Renal cortex interstitium (tissue), 11 donors: ENCODE data around the gene RPL39L. TPM values are rescaled to one million over a fixed set of nuclear protein-coding genes. Genes with fewer than 3 reads are reported as not detected.

Source experiments
- DNase-seq, 11 donors: peaks; one replicate each; pipeline ENCODE4 v3.0.0-alpha.2; 2013; ENCODE audit warnings: low read depth in 9 of 11, low spot score in 4 of 11; ENCODE audit errors: extremely low read depth in 1 of 11
- polyA plus RNA-seq, 3 donors: library from polyadenylated mRNA; unstranded; fragments of 120-200 nt; gene quantifications; one replicate each; pipeline ENCODE4 v1.2.1, GENCODE V29; 2013; ENCODE audit not compliant: insufficient read length in 3 of 3

RPL39L gene
- polyA plus RNA-seq, 3 donors: 15.7 to 19.5 (median 17.8) TPM

DNA sequence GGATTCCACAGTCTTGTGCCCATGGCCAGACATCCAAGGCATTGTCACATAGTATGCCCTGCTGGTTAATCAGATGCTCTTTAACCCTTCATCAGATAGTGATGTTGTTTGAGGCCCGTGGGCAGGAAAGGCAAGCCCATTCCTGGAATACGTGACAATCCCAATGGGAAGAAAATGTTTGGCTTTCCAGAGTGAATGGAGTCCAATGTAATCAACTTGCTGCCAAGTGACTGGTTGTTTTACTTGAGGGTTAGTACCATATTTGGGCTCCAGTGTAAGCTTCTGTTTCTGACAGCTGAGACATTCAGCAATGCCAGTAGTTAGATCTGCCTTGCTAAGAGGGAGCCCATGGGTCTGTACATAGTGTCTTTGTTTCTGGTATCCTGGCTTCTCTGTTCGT, 31.3 kb downstream of the RPL39L start:
- DNase-seq: no peak

DNA sequence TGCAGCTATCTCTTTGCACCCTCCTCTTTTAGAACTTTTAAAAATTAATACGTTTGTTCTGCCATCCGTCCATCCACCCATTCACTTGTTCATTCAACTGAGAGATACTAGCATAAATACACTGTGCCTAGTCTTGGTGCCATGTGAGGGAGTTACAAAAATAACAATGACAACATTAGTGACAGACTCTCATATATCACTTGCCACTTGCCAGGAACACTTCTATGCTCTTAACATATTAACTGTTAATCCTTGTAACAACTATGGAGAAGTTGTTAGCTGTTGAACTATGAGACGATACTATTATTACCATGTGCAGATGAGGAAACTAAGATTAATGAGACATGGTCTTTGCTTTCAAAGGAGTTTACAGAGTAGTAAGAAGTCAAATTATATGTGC, 33.6 kb downstream of the RPL39L start:
- no peak for DNase-seq

DNA sequence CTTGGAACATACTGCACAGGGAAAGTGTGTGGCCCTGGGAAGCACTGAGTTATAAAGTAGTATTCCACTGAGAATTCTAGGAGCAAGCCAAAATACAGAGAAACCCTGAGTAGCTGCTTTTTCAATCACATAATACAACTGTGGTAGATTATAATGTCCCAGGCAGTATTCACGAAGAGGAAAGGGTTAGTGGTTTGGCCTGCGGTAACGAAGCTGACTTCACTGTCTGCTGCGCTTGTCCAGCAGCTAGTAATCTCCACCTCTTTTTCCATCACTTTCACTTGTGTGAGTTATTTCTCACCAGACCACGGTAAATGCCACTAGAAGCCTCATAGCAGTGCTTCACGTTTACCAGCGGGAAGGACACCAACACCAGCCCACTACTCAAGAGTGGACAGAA, 34.4 kb downstream of the RPL39L start:
- DNase-seq: no peak

DNA sequence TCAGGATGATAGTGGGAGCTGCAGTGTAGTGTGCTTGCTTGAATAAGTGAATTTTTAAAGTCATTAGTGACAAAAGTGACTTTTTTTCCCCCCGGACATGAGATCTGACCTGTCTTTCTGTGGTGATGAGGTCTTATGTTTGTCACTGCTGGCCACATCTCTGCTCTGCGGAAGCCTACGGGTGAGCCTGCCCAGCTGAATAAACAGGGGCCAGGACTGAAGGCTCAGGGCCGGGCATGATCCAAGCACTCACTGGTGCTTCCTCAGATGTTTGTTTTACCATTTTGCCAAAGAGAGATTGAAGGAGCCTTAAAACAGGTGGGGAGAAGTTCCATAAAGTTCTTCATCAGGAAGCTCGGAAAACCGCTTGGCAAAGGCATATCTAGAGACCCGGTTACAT, 35.0 kb downstream of the RPL39L start:
- no peak for DNase-seq

DNA sequence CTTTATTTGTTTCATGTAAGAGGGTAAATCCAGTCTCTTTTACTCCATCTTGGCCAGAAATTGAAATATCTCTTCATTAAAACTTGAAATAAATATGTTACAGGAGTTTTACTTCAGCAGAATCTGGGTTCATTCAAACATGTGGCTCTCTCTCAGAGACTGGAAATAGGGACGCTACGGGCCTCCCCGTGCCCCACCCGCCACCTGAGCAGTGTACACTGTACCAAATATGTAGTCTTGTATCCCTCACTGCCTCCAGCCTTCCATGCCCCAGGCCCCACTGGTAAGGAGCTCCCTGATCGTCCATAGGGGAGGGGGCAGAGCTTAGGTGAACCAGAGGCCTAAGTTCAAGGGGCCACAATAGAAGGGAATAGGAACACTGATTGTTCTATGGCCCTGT, 36.0 kb downstream of the RPL39L start:
- DNase-seq: no peak

DNA sequence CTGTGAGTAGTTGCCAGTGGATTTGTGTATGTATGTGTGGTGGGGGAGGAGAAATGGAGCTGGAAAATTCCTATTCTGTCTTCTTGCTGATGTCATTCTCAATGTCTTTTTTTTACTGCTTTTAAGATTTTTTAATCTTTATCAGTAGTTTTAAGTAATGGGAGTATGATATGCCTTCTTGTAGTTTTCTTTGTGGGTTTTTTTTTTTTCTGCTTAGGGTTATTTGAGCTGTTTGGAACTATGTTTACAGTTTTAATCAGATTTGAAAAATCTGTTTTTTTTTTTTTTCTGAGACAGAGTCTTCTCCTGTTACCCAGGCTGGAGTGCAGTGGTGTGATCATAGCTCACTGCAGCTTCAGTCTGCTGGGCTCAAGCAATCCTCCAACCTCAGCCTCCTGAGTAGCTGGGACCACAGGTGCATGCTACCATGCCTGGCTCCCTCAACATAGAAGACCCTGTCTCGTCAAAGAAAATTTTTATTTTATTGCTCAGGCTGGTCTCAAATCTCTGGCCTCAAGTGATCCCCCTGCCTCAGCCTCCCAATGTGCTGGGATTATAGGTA, 37.1 kb downstream of the RPL39L start:
- DNase-seq: no peak

DNA sequence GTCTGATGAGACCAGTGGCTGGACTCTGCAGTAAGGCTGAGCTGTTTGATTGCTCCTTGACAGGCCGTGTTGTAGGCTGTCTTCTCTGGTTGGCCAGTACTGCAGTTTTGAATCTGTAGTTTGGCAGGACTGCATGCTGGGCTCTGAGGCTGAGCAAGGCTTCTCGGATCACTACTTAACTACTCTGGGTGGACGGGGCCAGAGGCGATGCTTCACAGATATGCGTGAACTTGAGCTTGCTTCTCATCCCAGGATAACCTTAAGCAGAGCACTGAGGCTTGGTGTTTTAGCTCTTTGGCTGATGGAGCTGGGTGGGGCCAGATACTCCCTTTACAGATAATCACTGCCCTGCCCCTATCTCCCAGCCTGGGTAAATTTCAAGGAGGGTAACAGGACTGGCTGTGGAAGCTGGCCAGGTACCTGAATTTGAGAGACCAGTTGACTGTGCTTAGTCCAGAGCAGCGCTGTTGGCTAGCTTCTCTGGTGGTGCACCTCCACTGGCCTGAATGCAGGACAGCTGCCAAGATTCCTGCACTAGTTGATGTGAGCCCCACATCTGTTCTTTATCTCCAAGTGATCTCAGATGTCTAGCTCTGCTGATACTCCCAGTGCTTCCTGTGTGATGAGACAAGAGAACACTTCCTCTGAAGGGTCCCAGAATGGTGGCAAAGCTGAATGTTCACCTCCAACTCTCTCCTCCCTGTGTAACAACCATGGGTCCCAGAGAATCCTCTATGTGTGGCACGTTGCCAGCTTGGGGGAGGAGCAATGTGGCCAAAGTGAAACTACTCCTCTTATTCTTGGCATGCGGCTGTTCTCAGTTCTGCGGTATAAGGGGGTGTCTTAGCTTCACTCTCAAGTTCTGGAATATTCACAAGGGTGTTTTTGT, 37.9 kb downstream of the RPL39L start:
- DNase-seq: peak; percentile 20 to 67 (median 34)

DNA sequence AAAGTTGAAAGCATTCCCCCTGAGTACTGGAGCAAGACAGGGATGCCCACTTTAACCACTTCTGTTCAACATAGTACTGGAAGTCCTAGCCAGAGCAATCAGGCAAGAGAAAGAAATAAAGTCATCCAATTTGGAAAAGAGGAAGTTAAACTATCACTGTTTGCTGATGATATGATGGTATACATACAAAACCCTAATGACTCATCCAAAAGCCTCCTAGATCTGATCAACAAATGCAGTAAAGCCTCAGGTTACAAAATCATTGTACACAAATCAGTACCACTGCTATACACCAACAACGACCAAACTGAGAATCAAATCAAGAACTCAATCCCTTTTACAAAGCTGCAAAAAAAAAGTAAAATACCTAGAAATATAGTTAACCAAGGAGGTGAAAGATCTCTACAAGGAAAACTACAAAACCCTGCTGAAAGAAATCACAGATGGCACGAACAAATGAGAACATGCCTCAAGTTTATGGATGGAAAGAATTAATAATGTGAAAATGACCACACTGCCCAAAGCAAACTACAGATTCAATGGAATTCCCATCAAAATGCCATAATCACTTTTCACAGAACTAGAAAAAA, 40.3 kb downstream of the RPL39L start:
- no peak for DNase-seq

DNA sequence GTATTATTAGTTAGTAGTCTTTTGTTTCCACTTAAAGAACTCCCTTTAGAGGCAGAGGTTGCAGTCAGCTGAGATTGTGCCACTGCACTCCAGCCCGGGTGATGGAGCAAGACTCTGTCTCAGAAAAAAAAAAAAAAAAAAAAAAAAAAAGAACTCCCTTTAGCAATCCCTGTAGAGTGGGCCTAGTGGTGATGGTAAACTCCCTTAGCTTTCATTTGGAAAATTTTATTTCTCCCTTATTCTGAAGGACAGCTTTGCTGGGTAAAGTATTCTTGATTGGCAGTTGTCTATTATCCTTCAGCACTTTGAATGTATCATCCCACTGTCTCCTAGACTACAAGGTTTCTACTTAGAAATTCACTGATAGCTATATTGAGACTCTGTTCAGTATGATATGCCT, 46.0 kb downstream of the RPL39L start:
- DNase-seq: no peak

DNA sequence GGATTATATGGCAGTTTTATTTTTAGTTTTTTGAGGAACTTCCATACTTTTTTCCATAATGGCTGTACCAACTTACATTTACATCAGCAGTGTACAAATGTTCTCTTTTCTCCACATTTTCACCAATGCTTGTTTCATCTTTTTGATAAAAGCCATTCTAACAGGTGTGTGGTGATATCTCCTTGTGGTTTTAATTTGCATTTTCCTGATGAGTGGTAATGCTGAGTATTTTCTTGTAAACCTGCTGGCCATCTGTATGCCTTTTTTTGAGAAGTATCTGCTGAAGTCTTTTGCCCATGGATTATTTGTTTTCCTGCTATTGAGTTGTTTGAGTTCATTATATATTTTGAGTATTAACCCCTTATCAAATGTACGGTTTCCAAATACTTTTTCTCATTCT, 50.6 kb downstream of the RPL39L start:
- DNase-seq: no peak

DNA sequence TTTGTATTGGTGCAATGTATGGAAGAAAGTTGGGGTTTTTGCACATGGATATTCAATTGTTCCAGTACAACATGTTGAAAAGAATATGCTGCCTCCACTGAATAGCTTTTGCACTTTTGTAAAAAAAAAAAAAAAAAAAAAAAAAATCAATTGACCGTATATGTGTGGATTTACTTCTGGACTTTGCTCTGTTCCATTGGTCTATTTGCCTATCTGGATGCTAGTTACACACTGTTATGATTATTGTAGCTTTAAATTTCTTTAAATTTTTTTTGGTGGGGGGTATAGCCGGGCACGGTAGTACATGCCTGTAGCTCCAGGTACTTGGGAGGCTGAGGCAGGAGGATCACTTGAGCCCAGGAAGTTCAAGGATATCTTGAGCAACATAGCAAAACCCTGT, 52.5 kb downstream of the RPL39L start:
- DNase-seq: no peak

DNA sequence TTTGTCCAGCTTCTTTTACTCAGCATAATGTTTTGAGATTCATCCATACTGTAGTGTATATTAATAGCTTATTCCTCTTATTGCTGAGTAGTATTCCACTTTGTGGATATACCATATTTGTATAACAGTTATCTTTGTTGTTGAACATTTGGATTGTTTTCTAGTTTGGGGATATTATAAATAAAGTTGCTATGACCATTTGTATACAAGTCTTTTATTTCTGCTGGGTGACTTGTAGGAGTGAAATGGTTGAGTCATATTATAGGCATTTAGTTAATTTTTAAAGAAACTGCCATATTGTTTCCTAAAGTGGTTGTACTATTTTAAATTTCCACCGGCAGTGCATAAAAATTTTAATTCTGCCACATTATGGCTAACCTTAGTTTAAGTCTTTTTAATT, 53.4 kb downstream of the RPL39L start:
- no peak for DNase-seq

DNA sequence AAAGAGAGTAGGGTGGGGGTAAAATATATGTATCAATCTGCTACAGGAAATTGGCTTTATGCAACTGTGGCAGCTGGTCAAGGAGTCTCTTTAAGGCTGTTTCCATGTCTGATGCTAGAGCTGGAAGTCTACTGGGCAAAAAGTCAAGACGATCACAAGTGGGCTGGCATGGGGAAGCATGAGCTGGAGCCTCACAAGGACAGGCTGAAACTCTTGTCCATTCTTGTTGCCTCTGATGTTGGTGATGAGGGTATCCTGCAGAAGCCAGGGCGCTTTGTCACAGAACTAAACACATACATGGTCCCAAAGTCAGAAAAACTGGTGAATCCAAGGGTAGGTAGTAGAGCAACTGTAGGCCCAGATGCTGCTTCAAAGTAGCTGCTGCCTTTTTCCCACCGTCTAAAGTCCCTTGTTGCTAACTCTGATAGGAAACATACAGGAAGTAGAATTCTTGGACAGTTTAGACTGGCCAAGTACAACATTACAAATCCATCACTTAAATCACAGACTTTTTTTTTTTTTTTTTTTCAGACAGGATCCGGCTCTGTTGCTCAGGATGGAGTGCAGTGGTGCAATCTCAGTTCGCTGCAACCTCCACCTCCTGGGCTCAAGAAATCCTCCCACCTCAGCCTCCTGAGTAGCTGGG, 54.2 kb downstream of the RPL39L start:
- DNase-seq: no peak

DNA sequence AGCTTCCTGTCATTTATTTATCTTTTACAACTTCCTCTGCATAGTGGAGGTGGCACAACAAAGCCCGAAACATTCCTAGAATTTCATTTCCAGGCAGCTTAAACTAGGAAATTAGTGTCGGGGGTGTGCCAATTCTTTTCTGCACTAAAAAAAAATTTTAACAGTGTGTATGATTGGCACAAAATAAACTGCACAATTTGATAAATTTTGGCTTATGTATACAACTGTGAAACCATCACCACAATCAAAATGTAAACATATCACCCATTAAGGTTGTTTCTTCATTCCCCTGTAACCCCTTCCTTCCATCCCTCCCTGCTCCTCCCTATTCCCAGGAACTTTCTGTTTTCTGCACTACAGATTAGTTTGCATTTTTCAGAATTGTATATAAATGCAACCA, 54.7 kb downstream of the RPL39L start:
- DNase-seq: no peak

DNA sequence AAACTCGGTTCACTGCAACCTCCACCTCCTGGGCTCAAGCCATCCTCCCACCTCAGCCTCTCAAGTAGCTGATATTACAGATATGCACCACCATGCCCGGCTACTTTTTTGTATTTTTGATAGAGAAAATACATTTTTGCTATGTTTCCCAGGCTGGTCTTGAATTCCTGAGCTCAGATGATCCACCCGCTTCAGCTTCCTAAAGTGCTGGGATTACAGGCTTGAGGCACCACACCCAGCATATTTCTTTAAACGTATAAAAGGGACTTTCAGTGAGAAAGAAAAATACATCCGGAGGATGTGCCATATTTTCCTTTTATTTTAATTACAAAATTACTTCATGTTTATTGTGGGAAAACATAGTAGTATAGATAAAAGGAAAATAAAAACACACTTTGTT, 55.2 kb downstream of the RPL39L start:
- DNase-seq: no peak

DNA sequence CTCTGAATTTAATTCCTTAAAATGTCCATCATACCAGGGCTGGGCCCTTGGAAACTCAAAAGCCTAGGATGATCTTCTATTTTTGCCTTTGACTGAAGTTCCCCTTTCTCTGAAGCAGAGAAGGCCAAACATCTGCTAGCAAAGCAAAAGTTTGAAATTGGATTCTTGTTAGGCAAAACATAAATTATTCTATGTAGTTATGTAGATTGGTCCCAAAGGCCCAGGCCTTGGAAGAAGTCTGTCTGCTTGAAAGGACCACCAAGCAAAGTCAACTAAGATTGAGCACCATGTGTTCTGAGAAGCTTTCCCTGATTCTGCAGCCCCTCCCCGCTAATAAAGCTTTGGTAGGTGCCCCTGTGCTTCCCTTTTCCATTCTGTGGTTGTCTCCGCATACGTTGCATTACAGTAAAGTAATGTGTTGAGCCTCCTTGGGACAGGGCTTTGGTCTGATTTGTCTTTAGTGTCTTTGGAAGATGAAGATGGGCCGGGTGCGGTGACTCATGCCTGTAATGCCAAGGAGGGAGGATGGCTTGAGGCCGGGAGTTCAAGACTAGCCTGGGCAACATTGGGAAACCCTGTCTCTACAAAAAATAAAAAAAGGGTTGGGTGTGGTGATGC, 56.4 kb downstream of the RPL39L start:
- no peak for DNase-seq

DNA sequence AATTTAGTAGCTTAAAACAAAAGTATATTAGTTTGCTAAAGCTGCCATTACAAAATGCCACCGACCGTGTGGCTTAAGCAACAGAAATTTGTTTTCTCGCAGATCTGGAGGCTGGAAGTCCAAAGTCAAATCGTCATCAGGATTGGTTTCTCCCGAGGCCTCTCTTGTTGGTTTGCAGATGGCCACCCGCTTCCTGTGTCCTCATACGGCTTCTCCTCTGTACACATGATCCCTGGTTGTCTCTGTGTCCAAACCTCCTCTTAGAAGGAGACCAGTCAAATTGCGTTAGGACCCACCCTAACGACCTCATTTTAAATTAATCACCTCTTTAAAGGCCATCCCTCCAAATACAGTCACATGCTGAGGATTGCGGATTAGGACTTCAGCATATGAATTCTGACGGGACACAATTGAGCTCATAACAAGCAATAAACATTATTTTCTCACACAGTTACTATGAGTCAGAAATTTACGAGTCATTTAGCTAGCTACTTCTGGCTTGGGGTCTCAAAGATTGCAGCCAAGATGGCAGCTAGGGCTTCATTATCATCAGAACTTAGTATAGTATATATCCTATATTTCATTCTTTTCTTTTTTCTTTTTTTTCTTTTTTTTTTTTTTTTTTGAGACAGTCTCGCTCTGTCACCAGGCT, 58.4 kb downstream of the RPL39L start:
- DNase-seq: no peak

DNA sequence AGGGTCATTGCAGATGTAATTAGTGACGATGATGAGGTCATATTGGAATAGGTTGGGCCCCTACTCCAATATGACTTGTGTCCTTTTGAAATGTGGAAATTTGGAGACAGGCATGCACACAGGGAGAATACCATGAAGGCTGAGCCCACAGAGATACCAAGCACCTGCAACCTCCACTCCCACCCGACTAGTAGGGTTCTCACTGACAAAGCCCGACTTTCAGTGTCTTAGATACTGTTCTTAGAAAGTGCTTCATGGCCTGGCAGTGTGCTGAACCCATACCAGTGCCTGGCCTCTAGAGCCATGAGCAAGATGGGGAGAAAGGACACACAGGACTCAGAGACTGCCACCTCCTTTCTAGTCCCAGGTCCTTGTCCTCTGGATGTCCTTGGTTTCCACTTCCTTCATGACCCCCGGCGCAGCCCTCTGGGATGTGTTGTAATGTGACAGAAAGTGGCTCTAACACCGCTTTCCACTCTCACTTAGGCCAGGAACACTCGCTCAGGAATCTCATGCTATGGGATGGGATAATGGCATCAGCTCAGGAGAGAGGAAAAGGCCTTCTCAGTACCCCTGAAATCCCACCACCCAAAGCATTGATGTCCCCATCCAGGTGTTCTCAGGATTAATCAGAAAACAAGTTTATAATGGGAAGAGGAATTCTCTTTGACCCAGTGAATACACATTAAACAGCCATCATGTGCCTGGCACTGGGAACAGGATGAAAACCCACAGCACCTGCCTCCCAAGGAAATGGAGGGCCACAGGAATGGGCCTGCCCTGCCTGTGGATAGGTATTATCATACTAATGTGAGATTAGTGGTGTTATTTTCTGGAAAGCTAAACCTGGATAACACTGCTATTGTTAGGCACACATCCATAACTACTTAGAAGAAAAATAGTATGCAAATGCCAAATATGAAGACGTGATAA, 59.9 kb downstream of the RPL39L start:
- no peak for DNase-seq
